Pons (tissue), 1 donor: ENCODE results near the gene TRAF3IP3.
A peak's percentile ranks its signal among the peaks of the same experiment; 100 is the strongest.
"Not testable (repeated sequence)": the region's sequence is repeated elsewhere in the genome, so short reads cannot be mapped to it uniquely, and the experiment has no call there.

ENCODE experiments used
- DNase-seq: peaks from one replicate; pipeline ENCODE4 v3.0.0-alpha.2; 2016; ENCODE audit warnings: low spot score

Gene TRAF3IP3

GRCh38 chr1:209769171-209769904 lies 13.5 kb downstream of the TRAF3IP3 start:
- DNase-seq = peak; percentile 80

- DNase-seq = no peak
Observed at GRCh38 chr1:209769971-209770370, 14.1 kb downstream of the TRAF3IP3 start.

GRCh38 chr1:209770636-209771415 lies 15.0 kb downstream of the TRAF3IP3 start:
- no peak for DNase-seq

GRCh38 chr1:209772126-209772525 lies 16.3 kb downstream of the TRAF3IP3 start:
- no peak for DNase-seq

- no peak for DNase-seq
Observed at GRCh38 chr1:209774592-209774991, 18.7 kb downstream of the TRAF3IP3 start.

- no peak for DNase-seq
Observed at GRCh38 chr1:209775678-209776077, 19.8 kb downstream of the TRAF3IP3 start.

GRCh38 chr1:209777587-209777986 lies 21.7 kb downstream of the TRAF3IP3 start:
- DNase-seq = no peak

GRCh38 chr1:209778102-209778501 lies 22.2 kb downstream of the TRAF3IP3 start:
- DNase-seq = no peak

- no peak for DNase-seq
Observed at GRCh38 chr1:209780268-209780667, 24.4 kb downstream of the TRAF3IP3 start.

GRCh38 chr1:209783386-209783785 lies 27.5 kb downstream of the TRAF3IP3 start:
- DNase-seq = no peak

- DNase-seq = peak; percentile 98
Observed at GRCh38 chr1:209784265-209785169, 28.7 kb downstream of the TRAF3IP3 start, which contains the start of gene C1orf74. Gene C1orf74 (minus strand): TSS chr1:209784559. CDS start chr1:209783634, 925 bp downstream.

- no peak for DNase-seq
Observed at GRCh38 chr1:209785592-209785991, 29.7 kb downstream of the TRAF3IP3 start.

- DNase-seq = no peak
Observed at GRCh38 chr1:209786146-209786545, 30.3 kb downstream of the TRAF3IP3 start.

- no peak for DNase-seq
Observed at GRCh38 chr1:209787551-209787950, 31.7 kb downstream of the TRAF3IP3 start.

GRCh38 chr1:209789245-209789644 lies 33.4 kb downstream of the TRAF3IP3 start:
- no peak for DNase-seq

- DNase-seq = no peak
Observed at GRCh38 chr1:209790286-209791193, 34.7 kb downstream of the TRAF3IP3 start.

- no peak for DNase-seq
Observed at GRCh38 chr1:209791920-209792319, 36.1 kb downstream of the TRAF3IP3 start.

GRCh38 chr1:209793711-209794110 lies 37.9 kb downstream of the TRAF3IP3 start:
- not testable (repeated sequence) for DNase-seq

- DNase-seq = no peak
Observed at GRCh38 chr1:209797978-209798639, 42.3 kb downstream of the TRAF3IP3 start.
